GM21423 (cell line): ENCODE measurements around the gene AZU1.

ENCODE experiments used
- ATAC-seq: cut with Tn5 transposase; IDR thresholded peaks from one replicate; pipeline ENCODE4 v1.9.1; 2021; ENCODE audit warnings: mild to moderate bottlenecking, moderate library complexity; ENCODE audit not compliant: unreplicated experiment

The AZU1 gene

GRCh38 chr19:796692-797527, 30.7 kb upstream of the AZU1 start, which contains the start of gene PTBP1:
TSS of gene PTBP1 (plus strand) at chr19:797452. CDS start at chr19:797498, 46 bp downstream.
- ATAC-seq = peak; percentile 80

GRCh38 chr19:797528-798414, 29.9 kb upstream of the AZU1 start:
- peak; percentile 41 for ATAC-seq

- ATAC-seq = no peak
Measured at GRCh38 chr19:798415-799075, 29.1 kb upstream of the AZU1 start.

GRCh38 chr19:799076-799881, 28.4 kb upstream of the AZU1 start:
- ATAC-seq = no peak

- ATAC-seq = no peak
Measured at GRCh38 chr19:800360-801029, 27.1 kb upstream of the AZU1 start.

GRCh38 chr19:801030-801860, 26.4 kb upstream of the AZU1 start:
- no peak for ATAC-seq

GRCh38 chr19:801861-802497, 25.7 kb upstream of the AZU1 start:
- ATAC-seq = no peak

- no peak for ATAC-seq
Measured at GRCh38 chr19:802498-803098, 25.0 kb upstream of the AZU1 start.

GRCh38 chr19:803099-803561, 24.5 kb upstream of the AZU1 start:
- ATAC-seq = no peak

GRCh38 chr19:803686-804418, 23.8 kb upstream of the AZU1 start:
- ATAC-seq = no peak

- ATAC-seq = no peak
Measured at GRCh38 chr19:804419-805165, 23.0 kb upstream of the AZU1 start.

- ATAC-seq = no peak
Measured at GRCh38 chr19:805166-805551, 22.5 kb upstream of the AZU1 start.

GRCh38 chr19:805600-806550, 21.8 kb upstream of the AZU1 start:
- no peak for ATAC-seq

- no peak for ATAC-seq
Measured at GRCh38 chr19:806815-807421, 20.7 kb upstream of the AZU1 start.
